Measurements from ENCODE around the gene GSTM4.

Gene GSTM4

DNA sequence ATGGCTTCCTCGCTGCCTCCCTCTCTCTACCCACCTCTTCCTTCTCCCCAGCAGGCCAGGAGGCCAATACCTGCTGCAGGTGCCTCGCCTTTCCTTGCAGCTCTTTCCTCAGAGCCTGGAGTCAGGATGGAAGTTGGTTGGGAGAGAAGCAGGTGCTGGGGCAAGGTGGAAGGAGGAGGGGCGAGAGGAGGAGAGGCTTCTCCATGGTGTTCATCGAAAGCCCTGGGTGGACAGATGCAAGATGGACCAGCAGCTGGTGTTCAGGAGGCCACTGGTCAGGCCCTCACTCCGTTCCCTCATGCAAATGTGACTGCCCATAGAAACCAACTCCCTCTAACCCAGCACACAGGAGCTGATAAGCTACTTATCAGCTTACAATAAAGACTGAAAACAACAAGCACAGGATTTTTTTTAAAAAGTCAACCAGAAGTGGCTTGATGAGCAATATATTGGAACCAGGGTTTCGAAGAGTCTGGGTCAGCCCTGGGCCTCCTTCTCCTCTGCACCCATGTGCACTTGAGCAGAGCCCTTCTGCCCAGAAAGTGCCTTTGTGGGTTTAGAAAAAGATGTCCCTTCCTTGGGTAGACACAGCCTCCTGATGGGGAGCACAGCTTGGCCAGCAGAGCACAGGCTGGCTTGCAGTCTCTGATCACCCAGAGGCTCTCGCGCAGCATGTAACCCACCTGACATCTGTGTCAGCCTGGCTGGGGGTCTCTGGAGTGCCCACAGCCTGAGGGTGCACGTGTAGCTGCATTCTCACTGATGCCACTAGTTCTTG lies 16.6 kb upstream of the GSTM4 start:
- Mint-ChIP-seq H3K36me3 (no peaks in the 10 kb centered on the region), H3K4me1 (peaks cover 28% of the 10 kb centered on the region), H3K27ac (no peak overlapping the region), H3K27me3 (peaks cover 37% of the 10 kb centered on the region), H3K4me3 (no peak overlapping the region), H3K9me3 (no peaks in the 10 kb centered on the region)
- DNase-seq = no peak
- CTCF ChIA-PET = interaction anchor here (0.7 to 12.4 kb wide), 31 partner anchors 9 to 422 kb away, joined by 3 to 326 read pairs (median 9); partner anchors contain the start of genes AHCYL1, AMPD2, GNAI3 and GNAT2

DNA sequence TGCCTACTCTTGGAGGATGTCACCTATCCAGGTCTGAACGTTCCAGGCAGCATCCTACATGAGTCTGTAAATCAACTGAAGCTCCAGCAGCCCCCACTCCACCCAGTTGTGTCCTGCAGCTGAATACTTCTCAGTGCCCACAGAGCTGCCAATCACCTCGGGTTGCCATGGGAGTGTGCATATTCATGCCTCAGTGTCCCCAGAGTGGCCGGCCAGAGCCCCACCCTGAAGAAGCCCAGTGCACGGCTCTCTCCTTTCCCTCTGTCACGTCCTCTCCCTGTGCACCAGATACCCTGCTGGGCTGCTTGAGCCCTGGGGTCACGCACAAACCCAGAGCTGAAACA lies 16.1 kb upstream of the GSTM4 start:
- peaks cover 37% of the 10 kb centered on the region for H3K27me3 Mint-ChIP-seq
- no peaks in the 10 kb centered on the region for H3K9me3 Mint-ChIP-seq

DNA sequence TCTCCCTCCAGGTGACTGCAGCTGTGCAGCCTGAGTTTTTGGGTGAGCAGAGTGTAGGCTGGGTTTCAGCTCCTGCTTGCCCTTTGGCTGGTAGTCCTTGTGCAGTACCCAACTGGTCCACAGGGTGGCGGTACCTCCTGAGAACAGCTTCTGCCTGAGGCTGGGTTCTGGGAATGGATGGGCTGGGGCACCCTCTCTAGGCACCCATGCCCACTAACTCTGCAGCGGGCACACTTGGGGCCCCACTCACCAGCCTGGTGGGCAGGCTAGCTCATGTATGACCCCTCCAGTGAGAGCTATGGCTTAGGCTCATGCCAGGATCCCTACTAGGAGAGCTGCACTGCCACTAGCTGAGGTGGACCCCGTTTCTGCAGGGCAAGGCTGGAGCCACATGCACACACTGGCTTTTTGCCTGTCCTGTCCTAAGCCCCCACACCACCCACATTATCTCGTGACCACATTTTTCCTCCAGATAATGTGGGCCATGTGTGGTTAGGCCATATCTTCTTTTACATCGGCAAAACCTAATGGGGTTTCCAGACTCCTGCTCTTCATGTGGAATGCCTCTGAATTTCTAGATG lies 15.5 kb upstream of the GSTM4 start:
- Mint-ChIP-seq H3K27me3 (peaks cover 40% of the 10 kb centered on the region), H3K4me1 (peaks cover 17% of the 10 kb centered on the region), H3K27ac (no peak overlapping the region), H3K4me3 (no peak overlapping the region), H3K36me3 (no peaks in the 10 kb centered on the region), H3K9me3 (no peaks in the 10 kb centered on the region)
- CTCF ChIA-PET = interaction anchor here (0.5 to 12.4 kb wide), 53 partner anchors 10 to 421 kb away, joined by 3 to 326 read pairs (median 4); partner anchors contain the start of genes AHCYL1, AMPD2, GNAI3 and GNAT2
- DNase-seq = peak; percentile 95

More for the DNA sequence above, 16.1 kb upstream of the GSTM4 start:
- Mint-ChIP-seq H3K4me3 (no peak overlapping the region), H3K36me3 (no peaks in the 10 kb centered on the region), H3K27ac (no peak overlapping the region), H3K4me1 (peaks cover 23% of the 10 kb centered on the region)
- CTCF ChIA-PET = interaction anchor here (0.5 to 12.4 kb wide), 51 partner anchors 9 to 422 kb away, joined by 3 to 326 read pairs (median 4); partner anchors contain the start of genes AHCYL1, AMPD2, GNAI3 and GNAT2
- no peak for DNase-seq

DNA sequence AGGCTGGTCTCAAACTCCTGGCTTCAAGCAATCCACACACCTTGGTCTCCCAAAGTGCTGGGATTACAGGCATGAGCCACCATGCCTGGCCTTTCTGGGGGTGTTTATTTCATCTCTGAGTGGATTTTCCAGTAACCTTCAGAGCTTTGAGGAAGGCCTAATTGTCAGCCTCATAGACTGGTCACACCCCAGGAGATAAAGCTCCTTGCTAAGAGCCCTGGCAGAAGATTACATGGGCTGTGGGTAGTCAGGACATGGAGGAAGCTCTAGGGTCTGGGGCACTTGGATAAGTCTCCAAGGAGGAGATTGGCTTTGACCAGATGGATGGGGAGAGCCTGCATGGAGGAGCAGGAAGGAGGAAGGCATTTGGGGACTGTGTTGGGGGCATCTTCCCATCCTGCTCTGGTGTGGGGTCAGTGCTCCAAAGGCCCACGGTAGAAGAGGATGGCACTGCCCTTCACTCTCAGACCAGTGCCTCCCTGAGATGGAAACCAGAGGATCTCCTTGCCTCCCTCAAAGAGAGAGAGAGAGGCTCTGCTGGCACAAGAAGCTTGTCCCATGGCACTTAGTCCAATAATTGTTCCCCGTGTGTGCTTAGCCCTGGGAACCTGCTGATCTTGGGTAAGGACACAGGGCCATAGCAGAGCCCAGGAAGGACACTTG lies 14.7 kb upstream of the GSTM4 start:
- Mint-ChIP-seq H3K9me3 (no peaks in the 10 kb centered on the region), H3K4me1 (peaks cover 13% of the 10 kb centered on the region), H3K4me3 (no peak overlapping the region), H3K36me3 (no peaks in the 10 kb centered on the region), H3K27me3 (peaks cover 41% of the 10 kb centered on the region), H3K27ac (no peak overlapping the region)
- CTCF ChIA-PET = interaction anchor here (0.8 to 12.4 kb wide), 31 partner anchors 10 to 411 kb away, joined by 3 to 326 read pairs (median 7); partner anchors contain the start of genes AHCYL1, AMPD2, GNAI3 and GNAT2
- DNase-seq = no peak

DNA sequence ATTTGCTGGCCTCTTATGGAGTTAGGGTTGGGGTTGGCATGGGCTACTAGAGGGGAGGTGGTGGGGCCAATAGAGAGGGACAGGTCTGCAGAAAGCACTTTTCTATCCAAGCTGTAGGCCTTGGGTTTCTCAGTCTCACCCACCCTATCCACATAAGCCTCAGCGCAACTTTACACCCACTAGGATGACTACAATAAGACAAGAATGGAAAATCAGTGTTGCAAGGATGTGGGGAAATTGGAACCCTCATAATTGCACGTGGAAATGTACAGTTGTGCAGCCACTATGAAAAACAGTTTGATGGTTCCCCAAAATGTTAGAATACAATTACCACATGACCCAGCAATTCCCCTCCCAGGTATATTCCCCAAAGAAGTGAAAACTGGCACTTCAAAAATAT lies 14.0 kb upstream of the GSTM4 start:
- Mint-ChIP-seq H3K4me1 (peaks cover 13% of the 10 kb centered on the region), H3K27me3 (peaks cover 38% of the 10 kb centered on the region), H3K36me3 (no peaks in the 10 kb centered on the region), H3K9me3 (no peaks in the 10 kb centered on the region), H3K4me3 (no peak overlapping the region), H3K27ac (no peak overlapping the region)
- CTCF ChIA-PET = interaction anchor here (1.3 to 12.4 kb wide), 10 partner anchors 9 to 340 kb away, joined by 3 to 326 read pairs (median 37); partner anchors contain the start of genes AHCYL1, GNAI3, GPR61 and GSTM4
- DNase-seq = no peak

DNA sequence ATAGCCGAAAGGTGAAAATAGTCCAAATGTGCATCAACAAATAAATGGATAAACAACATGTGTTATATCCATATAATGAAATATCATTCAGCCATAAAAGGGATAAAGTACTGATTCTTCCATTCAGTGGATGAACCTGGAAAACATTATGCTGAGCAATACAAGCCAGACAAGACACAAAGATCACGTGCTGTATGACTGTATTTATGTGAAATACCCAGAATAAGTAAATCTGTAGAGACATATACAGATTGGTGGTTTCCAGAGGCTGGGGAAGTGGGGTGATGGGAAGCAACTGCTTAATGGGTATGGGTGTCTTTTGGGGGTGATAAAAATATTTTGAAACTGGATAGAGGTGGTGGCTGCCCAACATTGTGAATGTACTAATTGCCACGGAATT lies 13.3 kb upstream of the GSTM4 start:
- peaks cover 33% of the 10 kb centered on the region for H3K27me3 Mint-ChIP-seq
- no peaks in the 10 kb centered on the region for H3K9me3 Mint-ChIP-seq
- H3K4me1 Mint-ChIP-seq = peaks cover 13% of the 10 kb centered on the region
- no peak overlapping the region for H3K27ac Mint-ChIP-seq
- CTCF ChIA-PET = interaction anchor here (0.6 to 12.4 kb wide), 11 partner anchors 9 to 339 kb away, joined by 3 to 326 read pairs (median 3); partner anchors contain the start of genes AHCYL1, EPS8L3 and GSTM2
- no peak for DNase-seq
- H3K4me3 Mint-ChIP-seq = no peak overlapping the region
- no peaks in the 10 kb centered on the region for H3K36me3 Mint-ChIP-seq

DNA sequence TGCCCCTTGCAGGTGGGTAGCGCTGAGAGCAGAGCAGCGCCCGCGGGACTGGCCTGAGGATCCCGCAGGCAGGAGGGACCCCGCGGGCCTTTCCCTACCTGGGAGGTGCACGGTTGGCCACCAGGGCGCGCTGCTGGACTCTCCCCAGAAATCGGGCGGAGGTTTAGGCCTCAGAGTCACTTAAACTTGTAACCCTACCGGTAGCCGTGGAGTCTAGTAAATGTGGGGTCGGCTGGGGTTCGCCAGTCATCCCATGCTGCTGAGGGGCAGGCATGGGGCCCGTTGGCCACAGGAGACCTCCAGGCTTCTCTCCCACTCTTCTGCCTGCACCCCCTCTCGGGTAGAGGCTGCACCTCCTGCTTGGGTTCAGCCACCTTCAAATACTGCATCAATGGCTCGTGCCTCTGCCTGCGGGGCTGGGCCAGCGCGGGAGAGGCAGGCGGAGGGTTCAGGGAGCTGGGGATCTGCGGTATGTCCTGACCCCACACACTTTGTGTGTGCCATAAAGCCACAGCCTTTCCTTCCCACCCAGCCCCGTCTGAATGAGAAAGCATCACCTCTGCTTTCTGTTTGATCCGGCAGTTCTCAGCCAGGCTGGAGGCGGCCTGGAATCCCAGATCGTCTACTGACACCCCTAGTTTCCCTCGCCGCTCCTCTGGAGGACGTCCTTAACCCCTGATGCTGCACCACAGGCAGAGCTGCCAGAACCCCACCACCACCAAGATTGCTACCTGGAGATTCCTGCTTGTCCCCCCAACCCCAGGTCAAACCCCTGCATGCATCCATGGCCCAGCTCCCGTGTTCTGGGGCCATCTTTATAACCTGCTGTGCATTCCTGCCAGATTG lies 12.3 kb upstream of the GSTM4 start:
- peaks cover 37% of the 10 kb centered on the region for H3K27me3 Mint-ChIP-seq
- CTCF ChIA-PET = interaction anchor here (0.7 to 12.4 kb wide), 11 partner anchors 8 to 338 kb away, joined by 3 to 326 read pairs (median 3); partner anchors contain the start of genes AHCYL1, EPS8L3 and GSTM2
- H3K9me3 Mint-ChIP-seq = no peaks in the 10 kb centered on the region
- peak; percentile 92 for DNase-seq
- no peak overlapping the region for H3K4me3 Mint-ChIP-seq
- H3K4me1 Mint-ChIP-seq = peaks cover 13% of the 10 kb centered on the region
- no peaks in the 10 kb centered on the region for H3K36me3 Mint-ChIP-seq
- peak overlapping the region; percentile 5 for H3K27ac Mint-ChIP-seq

DNA sequence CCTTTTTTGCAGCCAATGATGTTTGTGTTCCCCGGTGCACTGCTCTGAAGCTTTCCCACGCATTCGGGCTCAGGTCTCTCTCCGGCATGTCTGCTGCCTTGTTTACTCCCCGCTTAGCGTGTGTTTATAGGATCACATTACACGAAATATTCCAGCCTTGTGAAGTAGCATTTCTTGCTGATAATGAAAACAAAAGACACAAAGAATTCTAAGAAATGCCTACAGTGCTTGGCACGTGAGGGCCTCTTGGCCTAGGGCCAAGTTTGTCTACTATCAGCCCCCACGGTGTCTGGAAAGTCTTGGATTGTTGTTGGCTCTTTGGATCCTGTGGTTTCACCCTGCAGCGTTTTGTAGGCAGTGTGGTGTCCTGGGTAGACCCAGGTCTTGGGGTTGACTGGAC lies 11.2 kb upstream of the GSTM4 start:
- H3K9me3 Mint-ChIP-seq = no peaks in the 10 kb centered on the region
- H3K27ac Mint-ChIP-seq = no peak overlapping the region
- no peak for DNase-seq
- H3K36me3 Mint-ChIP-seq = no peaks in the 10 kb centered on the region
- no peak overlapping the region for H3K4me3 Mint-ChIP-seq
- CTCF ChIA-PET = interaction anchor here (2.0 to 12.4 kb wide), 4 partner anchors 8 to 337 kb away, joined by 8 to 326 read pairs (median 72); partner anchors contain the start of gene AHCYL1
- H3K27me3 Mint-ChIP-seq = peaks cover 28% of the 10 kb centered on the region
- peaks cover 13% of the 10 kb centered on the region for H3K4me1 Mint-ChIP-seq

DNA sequence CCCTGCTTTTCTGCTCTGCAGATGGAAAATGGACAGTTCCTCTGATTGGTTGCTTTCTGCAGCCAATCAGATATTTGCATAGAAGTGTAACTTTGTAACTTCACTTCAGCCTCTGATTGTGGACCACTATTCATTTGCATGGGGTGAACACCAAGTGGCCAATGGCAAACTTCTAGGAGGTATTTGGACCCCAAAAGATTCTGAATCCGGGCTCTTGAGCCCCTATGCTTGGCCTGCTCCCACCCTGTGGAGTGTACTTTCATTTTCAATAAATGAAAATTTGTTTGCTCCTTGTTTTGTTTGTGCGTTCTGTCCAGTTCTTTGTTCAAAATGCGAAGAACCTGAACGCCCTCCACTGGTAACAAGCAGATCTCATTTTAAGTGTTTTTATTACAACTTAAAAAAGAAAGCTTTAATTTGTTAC lies 6.4 kb upstream of the GSTM4 start:
- H3K36me3 Mint-ChIP-seq = no peaks in the 10 kb centered on the region

DNA sequence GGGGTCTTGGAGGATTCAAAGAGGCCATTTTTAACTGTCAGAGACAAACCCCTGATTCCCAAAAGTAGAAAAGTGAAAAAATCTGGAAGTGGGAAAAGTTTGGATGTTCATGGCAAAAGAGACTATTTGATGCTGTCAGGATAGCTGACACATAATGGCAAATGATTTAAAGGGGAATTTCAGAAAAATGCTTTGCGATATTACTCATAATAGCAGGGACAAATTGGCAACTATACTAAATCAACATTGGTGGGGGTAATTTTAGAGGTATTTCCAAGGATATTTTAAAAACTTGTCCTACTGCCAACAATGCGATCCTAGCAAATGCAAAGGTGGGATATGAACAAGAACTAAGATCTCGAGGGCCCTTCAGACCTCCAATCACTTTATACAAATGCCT lies 5.3 kb upstream of the GSTM4 start:
- DNase-seq = no peak
- Mint-ChIP-seq H3K27me3 (peaks cover 36% of the 10 kb centered on the region), H3K4me3 (no peak overlapping the region), H3K4me1 (peaks cover 11% of the 10 kb centered on the region), H3K27ac (no peak overlapping the region), H3K36me3 (no peaks in the 10 kb centered on the region), H3K9me3 (no peaks in the 10 kb centered on the region)
- CTCF ChIA-PET = interaction anchor here (0.7 to 6.2 kb wide), 9 partner anchors 10 to 334 kb away, joined by 3 to 70 read pairs (median 7); partner anchors contain the start of gene AHCYL1

More for the DNA sequence above, 6.4 kb upstream of the GSTM4 start:
- CTCF ChIA-PET = interaction anchor here (0.8 to 6.2 kb wide), 10 partner anchors 9 to 335 kb away, joined by 3 to 70 read pairs (median 6); partner anchors contain the start of gene AHCYL1
- DNase-seq = no peak
- Mint-ChIP-seq H3K27ac (no peak overlapping the region), H3K4me1 (peaks cover 2% of the 10 kb centered on the region), H3K27me3 (peaks cover 35% of the 10 kb centered on the region), H3K4me3 (no peak overlapping the region), H3K9me3 (no peaks in the 10 kb centered on the region)

DNA sequence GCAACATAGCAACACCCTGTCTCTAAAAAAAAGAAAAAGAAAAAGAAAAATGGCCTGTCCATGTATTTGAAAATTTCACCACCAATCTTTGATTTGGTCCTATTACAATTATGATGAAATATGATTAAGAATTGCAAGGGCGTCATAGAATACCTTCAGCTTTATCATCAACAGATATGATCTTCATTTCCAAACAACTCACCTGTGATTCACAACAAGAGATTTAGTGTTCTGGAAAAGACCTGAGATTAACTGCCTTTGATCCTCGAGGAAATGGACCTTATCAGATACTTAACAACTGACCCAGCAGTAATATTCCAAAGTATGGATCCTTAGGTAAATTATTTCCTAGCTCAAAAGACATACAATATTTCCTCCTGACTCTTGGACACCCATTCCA lies 3.5 kb upstream of the GSTM4 start:
- Mint-ChIP-seq H3K9me3 (no peaks in the 10 kb centered on the region), H3K27me3 (peaks cover 43% of the 10 kb centered on the region), H3K36me3 (no peaks in the 10 kb centered on the region), H3K4me1 (peaks cover 21% of the 10 kb centered on the region), H3K27ac (no peak overlapping the region), H3K4me3 (no peak overlapping the region)
- no peak for DNase-seq
- CTCF ChIA-PET = interaction anchor here (0.8 to 6.2 kb wide), 5 partner anchors 9 to 122 kb away, joined by 4 to 70 read pairs (median 28); no protein-coding TSS in a partner anchor

DNA sequence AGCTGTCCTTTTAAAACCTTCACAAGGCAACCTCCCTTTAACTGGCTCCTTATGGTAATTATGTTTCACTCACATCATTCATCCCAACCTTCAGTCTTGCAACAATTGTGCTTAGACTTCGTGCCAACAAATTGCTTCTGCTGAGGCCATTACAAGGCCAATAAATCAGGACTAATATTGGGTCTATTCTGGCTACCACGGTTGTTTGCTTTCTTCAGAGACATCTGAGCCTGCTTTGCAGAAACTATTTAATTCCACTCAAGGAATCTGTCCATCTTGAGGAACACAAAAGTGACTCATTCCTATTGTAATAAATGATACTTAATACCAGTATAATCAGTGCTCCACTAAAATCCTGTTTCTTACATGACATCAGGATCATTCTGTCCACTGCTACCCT lies 2.6 kb upstream of the GSTM4 start:
- CTCF ChIA-PET = interaction anchor here (1.1 to 6.2 kb wide), 2 partner anchors 10 to 13 kb away, joined by 8 to 70 read pairs; no protein-coding TSS in a partner anchor
- no peak overlapping the region for H3K27ac Mint-ChIP-seq
- peaks cover 21% of the 10 kb centered on the region for H3K4me1 Mint-ChIP-seq
- H3K27me3 Mint-ChIP-seq = peaks cover 46% of the 10 kb centered on the region
- no peaks in the 10 kb centered on the region for H3K9me3 Mint-ChIP-seq
- H3K36me3 Mint-ChIP-seq = no peaks in the 10 kb centered on the region
- no peak overlapping the region for H3K4me3 Mint-ChIP-seq
- DNase-seq = no peak

DNA sequence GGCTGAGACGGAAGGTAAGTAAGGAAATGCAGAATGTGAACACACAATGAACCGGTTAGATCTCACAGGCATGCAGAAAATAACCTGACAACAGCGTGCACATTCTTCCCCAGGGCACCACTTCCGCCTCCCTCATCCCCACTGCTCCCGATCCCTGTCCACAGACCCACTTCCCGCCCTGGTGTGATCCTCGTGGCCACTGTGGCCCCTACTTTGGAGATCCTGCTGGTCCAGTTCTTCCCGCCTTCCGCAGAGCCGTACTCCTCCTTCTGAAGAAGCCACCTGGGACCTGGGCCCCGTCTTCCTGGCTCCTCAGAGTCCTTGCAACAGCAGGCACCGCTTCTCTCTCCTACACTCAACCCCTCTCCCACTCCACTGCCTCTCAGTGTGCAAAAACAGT lies 1.4 kb upstream of the GSTM4 start:
- no peaks in the 10 kb centered on the region for H3K9me3 Mint-ChIP-seq

More for the DNA sequence above, 1.4 kb upstream of the GSTM4 start:
- CTCF ChIA-PET = interaction anchor here (1.0 to 1.8 kb wide), 3 partner anchors 14 to 330 kb away, joined by 3 to 15 read pairs (median 3); partner anchors contain the start of gene AHCYL1
- Mint-ChIP-seq H3K27me3 (peaks cover 42% of the 10 kb centered on the region), H3K27ac (no peak overlapping the region), H3K36me3 (no peaks in the 10 kb centered on the region), H3K4me1 (peaks cover 21% of the 10 kb centered on the region), H3K4me3 (peak overlapping the region; percentile 7)
- DNase-seq = no peak

Measured in activated naive CD4-positive, alpha-beta T cell treated with anti-CD3 and anti-CD28 coated beads, Interleukin-2, amount 10 ng/mL, durations not matched to agents 7 days and 5 days (primary cell).